B cell (primary cell): ENCODE results near the gene TAF4. TPM values are rescaled to one million over a fixed set of nuclear protein-coding genes. Genes with fewer than 3 reads are reported as not detected.

ENCODE experiments used
- ATAC-seq: fragments of 200-7000 bp; cut with Tn5 transposase; one replicate; pipeline ENCODE4 v1.10.0; 2021; ENCODE audit warnings: low read depth, mild to moderate bottlenecking, moderate number of reproducible peaks, moderate library complexity
- CTCF ChIA-PET: fragments of 350-600 bp; sonication (Branson Sonifier 250); formaldehyde crosslinking; loops from one replicate; lab custom pipeline; 2021; ENCODE audit warnings: antibody characterized with exemption, inconsistent platforms; lab: Charles Lee
- POLR2A ChIA-PET: fragments of 350-600 bp; sonication (Branson Sonifier 250); formaldehyde crosslinking; loops from one replicate; lab custom pipeline; 2021; ENCODE audit warnings: antibody characterized with exemption; lab: Charles Lee
- DNase-seq: peaks from one replicate; pipeline ENCODE4 v3.0.0; 2013
- H2AFZ ChIP-seq: 2 replicates; pipeline ENCODE4 v1.6.1; 2012; ENCODE audit warnings: mild to moderate bottlenecking, low read depth, low read length; ENCODE audit not compliant: insufficient read depth, poor library complexity, severe bottlenecking
- H3K27ac ChIP-seq, 2 donors: 1 replicate in 1 of 2; 2 replicates in 1 of 2; pipeline ENCODE4 v1.5.1; 2012 to 2013; ENCODE audit warnings: low read length in 2 of 2, mild to moderate bottlenecking in 2 of 2, moderate library complexity in 1 of 2
- H3K27me3 ChIP-seq, 4 experiments: fragments of 200-600 bp in 1 of 4; sonication (generic) in 1 of 4; replicated peaks in 1 of 4; 1 replicate in 2 of 4; 2 replicates in 2 of 4; pipeline versions ENCODE4 v1.6.1 to v1.7.0; 2013 to 2016; ENCODE audit warnings: low read length in 3 of 4, mild to moderate bottlenecking in 2 of 4, mixed read lengths in 1 of 4, moderate library complexity in 1 of 4; ENCODE audit not compliant: insufficient read depth in 4 of 4, control insufficient read depth in 3 of 4; ENCODE audit errors: control extremely low read depth in 1 of 4
- H3K36me3 ChIP-seq, 2 experiments: replicated peaks in 1 of 2; 1 replicate in 1 of 2; 2 replicates in 1 of 2; pipeline versions ENCODE4 v1.6.1 to v1.7.1; 2013; ENCODE audit warnings: low read length in 1 of 2; ENCODE audit not compliant: insufficient read depth in 2 of 2, control insufficient read depth in 1 of 2; ENCODE audit errors: control extremely low read depth in 1 of 2, extremely low read depth in 1 of 2
- H3K4me1 ChIP-seq, 2 donors: fragments of 200-600 bp in 1 of 2; sonication (generic) in 1 of 2; 1 replicate in 1 of 2; 2 replicates in 1 of 2; pipeline versions ENCODE4 v1.5.1 to v1.6.1; 2013 to 2017; ENCODE audit warnings: low read length in 2 of 2; ENCODE audit not compliant: control insufficient read depth in 2 of 2, insufficient read depth in 2 of 2
- H3K4me2 ChIP-seq: replicated peaks from 2 replicates; pipeline ENCODE3; 2012; ENCODE audit warnings: mild to moderate bottlenecking, low read depth, low read length; ENCODE audit not compliant: poor library complexity, severe bottlenecking
- H3K4me3 ChIP-seq, 5 experiments: fragments of 200-600 bp in 1 of 5; sonication (generic) in 1 of 5; 1 replicate in 3 of 5; 2 replicates in 2 of 5; pipeline versions ENCODE4 v1.5.1 to v1.7.0; 2011 to 2016; ENCODE audit warnings: low read length in 4 of 5, mild to moderate bottlenecking in 4 of 5, low read depth in 2 of 5, control low read depth in 1 of 5, moderate library complexity in 1 of 5; ENCODE audit not compliant: insufficient read depth in 1 of 5; ENCODE audit errors: control extremely low read depth in 1 of 5, extremely low read depth in 1 of 5
- H3K79me2 ChIP-seq: fragments of 200-600 bp; sonication (generic); one replicate; pipeline ENCODE4 v1.6.0; 2016; ENCODE audit warnings: low read length; ENCODE audit not compliant: control insufficient read depth, insufficient read depth
- H3K9ac ChIP-seq: fragments of 200-600 bp; sonication (generic); 2 replicates; pipeline ENCODE4 v1.6.1; 2017; ENCODE audit warnings: mild to moderate bottlenecking, low read length, moderate library complexity
- H3K9me3 ChIP-seq, 3 donors: one replicate each; pipeline versions ENCODE4 v1.6.1 to v1.7.1; 2013; ENCODE audit warnings: low read length in 2 of 3; ENCODE audit not compliant: control insufficient read depth in 2 of 3, insufficient read depth in 1 of 3; ENCODE audit errors: control extremely low read depth in 1 of 3
- H4K20me1 ChIP-seq: 2 replicates; pipeline ENCODE4 v1.6.0; 2012; ENCODE audit warnings: mild to moderate bottlenecking, low read length; ENCODE audit not compliant: insufficient read depth, control insufficient read depth, poor library complexity, severe bottlenecking
- H3K27ac Mint-ChIP-seq: one replicate; pipeline ENCODE4 v1.8.0; 2021; ENCODE audit warnings: mixed read lengths
- H3K27me3 Mint-ChIP-seq: one replicate; pipeline ENCODE4 v1.8.0; 2021; ENCODE audit warnings: mixed read lengths
- H3K4me1 Mint-ChIP-seq: one replicate; pipeline ENCODE4 v1.8.0; 2021; ENCODE audit warnings: mixed read lengths
- H3K4me3 Mint-ChIP-seq: one replicate; pipeline ENCODE4 v1.8.0; 2021; ENCODE audit warnings: mixed read lengths
- H3K9me3 Mint-ChIP-seq: one replicate; pipeline ENCODE4 v1.8.0; 2022; ENCODE audit warnings: mixed read lengths; ENCODE audit not compliant: insufficient read depth
- EZH2 ChIP-seq: IDR thresholded peaks from 2 replicates; pipeline ENCODE4 v1.6.1; 2012; ENCODE audit warnings: borderline replicate concordance, low read depth, mild to moderate bottlenecking, moderate library complexity, low read length; ENCODE audit not compliant: insufficient read depth, poor library complexity, severe bottlenecking
- WGBS: methylation state at CpG from one replicate; pipeline ENCODE4 v1.1.5; 2013; ENCODE audit warnings: missing lambda C conversion rate; ENCODE audit not compliant: insufficient coverage; 5-methylcytosine and 5-hydroxymethylcytosine counted together
- intact Hi-C: fragments of 100-400 bp; cut with micrococcal nuclease; formaldehyde crosslinking; loops from one replicate; pipeline ENCODE4 v1.10.0; 2022
- polyA plus RNA-seq: library from polyadenylated mRNA; depleted of rRNA; stranded (reverse); fragments of >200 nt; gene quantifications from 2 replicates; pipeline ENCODE4 v1.2.3, GENCODE V29; 2012
- total RNA-seq, 2 donors: library from RNA; stranded (reverse); fragments of 120-200 nt in 1 of 2; gene quantifications; 1 replicate in 1 of 2; 2 replicates in 1 of 2; pipeline versions ENCODE4 v1.2.3 to v1.2.4, GENCODE V29; 2013 to 2022
- TF ChIP-seq, protein P1 (sequence below): fragments of 200-600 bp; IDR thresholded peaks from one replicate; pipeline ENCODE4 v1.8.0; 2022; ENCODE audit warnings: antibody characterized with exemption, mild to moderate bottlenecking

Gene TAF4
- total and polyA plus RNA-seq, 2 donors (not counting 1 experiment from before 2014, with no cell fraction given): 13.9 to 39.5 TPM

DNA sequence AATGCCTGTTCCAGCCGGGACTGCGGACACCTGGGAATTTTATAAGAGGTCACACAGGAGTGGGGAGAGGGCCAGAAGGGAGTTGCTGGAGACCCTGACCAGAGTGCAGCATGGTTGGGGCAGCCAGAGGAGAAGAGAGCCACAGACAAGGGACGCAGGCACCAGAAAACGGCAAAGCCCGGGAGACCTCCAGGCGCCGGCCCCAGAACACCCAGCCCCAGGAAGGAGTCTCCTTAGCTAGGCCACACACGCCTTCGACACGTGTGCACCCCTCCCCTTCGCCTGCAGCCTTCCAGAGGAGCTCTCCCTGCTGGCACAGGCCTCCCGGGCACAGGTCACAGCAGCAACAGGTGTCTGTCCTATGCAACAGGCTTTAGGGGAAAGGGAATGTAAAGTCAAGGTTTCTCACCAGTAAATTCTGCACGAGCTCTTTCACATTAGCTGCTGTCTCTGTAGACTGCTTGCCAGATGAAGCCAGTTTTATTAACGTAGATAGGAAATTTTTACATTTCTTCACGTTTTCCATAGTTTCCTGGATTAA, 57.0 kb downstream of the TAF4 start:
- no peak overlapping the region for H3K9ac ChIP-seq
- H3K4me3 Mint-ChIP-seq: no peak overlapping the region
- H3K4me3 ChIP-seq: no peak overlapping the region
- H3K9me3 Mint-ChIP-seq: no peaks in the 10 kb centered on the region
- H3K27me3 ChIP-seq: no peaks in the 10 kb centered on the region
- intact Hi-C loops: no loop called here
- peaks cover 8% of the 10 kb centered on the region for H4K20me1 ChIP-seq
- H3K9me3 ChIP-seq: no peaks in the 10 kb centered on the region
- peaks cover 20% of the 10 kb centered on the region for H3K79me2 ChIP-seq
- DNase-seq (no peak), ATAC-seq (no peak)
- H3K36me3 ChIP-seq: peaks cover 0 to 67% of the 10 kb centered on the region in 2 experiments
- 97% methylated on average over 12 of the region's 15 CpGs for WGBS
- H3K27me3 Mint-ChIP-seq: no peaks in the 10 kb centered on the region
- TF ChIP-seq EZH2: no peak
- TF ChIP-seq, protein P1, sequence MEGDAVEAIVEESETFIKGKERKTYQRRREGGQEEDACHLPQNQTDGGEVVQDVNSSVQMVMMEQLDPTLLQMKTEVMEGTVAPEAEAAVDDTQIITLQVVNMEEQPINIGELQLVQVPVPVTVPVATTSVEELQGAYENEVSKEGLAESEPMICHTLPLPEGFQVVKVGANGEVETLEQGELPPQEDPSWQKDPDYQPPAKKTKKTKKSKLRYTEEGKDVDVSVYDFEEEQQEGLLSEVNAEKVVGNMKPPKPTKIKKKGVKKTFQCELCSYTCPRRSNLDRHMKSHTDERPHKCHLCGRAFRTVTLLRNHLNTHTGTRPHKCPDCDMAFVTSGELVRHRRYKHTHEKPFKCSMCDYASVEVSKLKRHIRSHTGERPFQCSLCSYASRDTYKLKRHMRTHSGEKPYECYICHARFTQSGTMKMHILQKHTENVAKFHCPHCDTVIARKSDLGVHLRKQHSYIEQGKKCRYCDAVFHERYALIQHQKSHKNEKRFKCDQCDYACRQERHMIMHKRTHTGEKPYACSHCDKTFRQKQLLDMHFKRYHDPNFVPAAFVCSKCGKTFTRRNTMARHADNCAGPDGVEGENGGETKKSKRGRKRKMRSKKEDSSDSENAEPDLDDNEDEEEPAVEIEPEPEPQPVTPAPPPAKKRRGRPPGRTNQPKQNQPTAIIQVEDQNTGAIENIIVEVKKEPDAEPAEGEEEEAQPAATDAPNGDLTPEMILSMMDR: no peak
- no peak overlapping the region for H3K27ac Mint-ChIP-seq
- no peak overlapping the region for H3K4me2 ChIP-seq
- ChIA-PET POLR2A (no interaction called here), CTCF (interaction anchor here (3.1 to 3.2 kb wide), 2 partner anchors 126 to 134 kb away, joined by 16 to 56 read pairs; partner anchors contain the start of genes PSMA7 and SS18L1)
- H2AFZ ChIP-seq: no peak overlapping the region
- no peak overlapping the region for H3K27ac ChIP-seq
- peaks cover 0 to 3% of the 10 kb centered on the region in 2 donors for H3K4me1 ChIP-seq
- peaks cover 5% of the 10 kb centered on the region for H3K4me1 Mint-ChIP-seq

GRCh38 chr20:62007127-62007647, 58.5 kb downstream of the TAF4 start:
- Mint-ChIP-seq H3K4me1 (peaks cover 5% of the 10 kb centered on the region), H3K9me3 (no peaks in the 10 kb centered on the region), H3K27ac (no peak overlapping the region), H3K27me3 (no peaks in the 10 kb centered on the region), H3K4me3 (no peak overlapping the region)
- intact Hi-C loops: no loop called here
- Histone ChIP-seq H3K4me3 (no peak overlapping the region), H3K36me3 (peaks cover 0 to 74% of the 10 kb centered on the region in 2 experiments), H3K27me3 (no peaks in the 10 kb centered on the region), H3K9me3 (no peaks in the 10 kb centered on the region), H3K4me1 (peaks cover 0 to 3% of the 10 kb centered on the region in 2 donors), H3K27ac (no peak overlapping the region), H2AFZ (no peak overlapping the region), H4K20me1 (peaks cover 4% of the 10 kb centered on the region), H3K79me2 (peaks cover 20% of the 10 kb centered on the region), H3K9ac (no peak overlapping the region), H3K4me2 (no peak overlapping the region)
- POLR2A ChIA-PET: no interaction called here
- WGBS: 93% methylated on average over 14 of the region's 17 CpGs
- CTCF ChIA-PET: no interaction called here
- TF ChIP-seq, protein P1: no peak
- TF ChIP-seq EZH2: no peak
- DNase-seq (no peak), ATAC-seq (no peak)
